Activated CD4-positive, alpha-beta T cell treated with anti-CD3 and anti-CD28 coated beads, Interleukin-10, Interleukin-2, amounts not matched to agents 100 ng/mL and 50 ng/mL, durations not matched to agents 16 hours and 8 hours (primary cell): Measurements from ENCODE around the gene OCEL1.

ENCODE experiments used
- DNase-seq: peaks from one replicate; pipeline ENCODE4 v3.0.0-alpha.2; 2020

Gene OCEL1

DNA sequence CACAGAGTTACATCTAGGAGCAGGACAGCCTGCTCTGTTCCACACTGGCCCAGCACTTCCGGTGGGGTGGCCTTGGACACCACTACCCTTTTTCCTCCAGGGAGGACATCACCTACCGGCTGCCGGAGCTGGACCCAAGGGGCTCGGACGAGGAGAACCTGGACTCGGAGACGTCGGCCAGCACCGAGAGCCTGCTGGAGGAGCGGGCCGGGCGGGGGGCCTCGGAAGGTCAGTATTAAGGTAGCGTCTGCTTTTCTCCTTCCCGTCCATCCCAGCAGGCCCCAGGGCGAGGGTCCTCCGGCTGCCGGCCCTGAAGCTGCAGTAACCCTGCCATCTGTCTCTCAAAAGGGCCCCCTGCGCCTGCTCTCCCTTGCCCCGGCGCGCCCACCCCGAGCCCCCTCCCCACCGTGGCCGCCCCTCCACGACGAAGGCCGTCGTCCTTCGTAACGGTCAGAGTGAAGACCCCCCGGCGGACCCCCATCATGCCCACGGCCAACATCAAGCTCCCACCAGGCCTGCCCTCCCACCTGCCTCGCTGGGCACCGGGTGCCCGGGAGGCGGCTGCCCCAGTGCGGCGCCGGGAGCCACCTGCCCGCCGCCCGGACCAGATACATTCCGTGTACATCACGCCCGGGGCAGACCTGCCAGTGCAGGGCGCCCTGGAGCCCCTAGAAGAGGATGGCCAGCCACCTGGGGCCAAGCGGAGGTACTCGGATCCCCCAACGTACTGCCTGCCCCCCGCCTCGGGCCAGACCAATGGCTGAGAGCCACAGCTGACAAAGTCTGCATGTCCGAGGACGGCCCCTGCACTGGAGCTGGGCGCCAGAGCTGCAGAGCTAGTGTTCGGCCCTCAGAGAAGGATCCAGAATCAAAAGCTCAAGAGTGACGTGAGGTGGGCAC is 14.2 kb upstream of the OCEL1 start:
- DNase-seq = no peak

DNA sequence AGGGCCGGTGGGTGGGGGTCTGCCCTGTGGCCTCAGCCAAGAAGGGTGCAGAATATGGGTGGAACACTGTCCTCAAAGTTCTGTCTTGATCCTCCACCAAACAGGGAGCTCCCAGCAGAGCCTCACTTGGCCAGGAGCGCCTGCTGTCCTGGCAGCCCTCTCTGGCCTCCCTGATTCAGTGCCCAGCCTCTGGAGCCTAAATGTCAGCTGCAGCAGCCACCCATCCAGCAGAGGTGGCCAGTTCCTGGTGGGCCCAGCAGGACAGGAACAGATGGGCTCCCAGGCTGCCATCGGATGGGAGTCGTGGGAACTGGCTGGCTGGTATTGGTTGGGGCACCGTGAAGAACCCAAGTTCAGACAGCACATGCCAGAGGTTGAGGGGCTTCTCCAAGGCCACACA is 12.7 kb upstream of the OCEL1 start:
- DNase-seq = no peak

DNA sequence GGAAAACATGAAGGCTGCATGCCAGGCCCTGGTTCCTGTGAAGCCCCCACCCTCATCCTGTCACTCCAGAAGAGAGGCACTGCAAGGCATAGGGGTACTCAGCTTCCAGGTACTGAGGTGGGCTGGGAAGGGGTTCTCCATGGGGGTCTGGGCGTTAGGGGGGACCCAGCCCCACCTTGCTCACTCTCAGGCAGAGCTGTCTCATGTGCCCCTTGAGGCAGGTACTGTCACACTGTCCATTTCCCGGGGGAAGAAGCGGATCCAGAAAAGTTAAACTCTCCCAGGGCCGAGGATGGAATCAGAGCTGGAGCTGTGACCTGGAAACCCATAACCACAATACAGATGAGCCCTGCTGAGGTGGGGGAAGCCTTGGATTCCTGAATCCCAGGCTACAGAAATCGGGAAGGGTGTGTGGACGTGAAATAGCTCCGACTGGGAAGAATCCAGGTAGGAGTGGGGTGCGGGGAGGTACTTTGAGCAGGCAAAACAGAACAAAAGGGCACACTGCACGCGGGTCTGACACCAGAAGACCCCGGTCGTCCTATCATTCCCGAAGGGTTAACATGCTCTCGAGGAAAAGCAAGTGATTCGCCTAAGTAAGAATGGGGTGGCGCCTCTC is 11.4 kb upstream of the OCEL1 start:
- DNase-seq = no peak

DNA sequence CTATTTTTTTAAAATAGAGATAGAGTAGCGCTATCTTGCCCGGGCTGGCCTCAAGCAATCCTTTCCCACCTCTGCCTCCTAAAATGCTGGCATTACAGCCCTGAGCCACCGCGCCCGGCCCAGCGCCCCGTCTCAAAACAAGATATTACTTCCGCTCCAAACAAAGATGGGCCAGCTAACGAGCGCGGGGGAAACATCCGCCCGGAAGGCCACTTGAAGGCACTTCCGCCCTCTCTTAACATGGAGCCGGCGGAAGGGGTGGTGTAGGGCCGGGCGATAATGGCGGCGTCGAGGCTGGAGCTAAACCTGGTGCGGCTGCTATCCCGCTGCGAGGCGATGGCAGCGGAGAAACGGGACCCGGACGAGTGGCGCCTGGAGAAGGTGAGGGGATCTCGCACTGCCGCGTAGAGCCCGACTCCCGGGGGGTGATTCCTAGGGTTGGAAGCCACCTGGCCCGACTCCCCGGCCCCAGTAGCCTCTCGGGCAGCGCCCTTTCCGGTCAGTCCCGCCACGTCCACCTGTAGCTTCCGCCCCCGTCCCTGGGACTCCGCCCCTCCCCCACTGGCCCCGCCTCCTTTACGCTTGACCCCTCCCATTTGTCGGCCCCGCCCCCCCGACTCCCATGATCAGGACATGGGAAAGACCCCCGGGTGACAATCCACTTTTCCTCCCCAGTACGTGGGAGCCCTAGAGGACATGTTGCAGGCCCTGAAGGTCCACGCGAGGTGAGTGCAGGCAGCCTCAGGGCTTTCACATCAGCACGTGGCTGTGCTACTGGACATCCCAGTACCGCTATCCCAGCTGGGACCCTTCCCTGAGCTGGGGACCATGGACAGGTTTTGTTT is 10.7 kb upstream of the OCEL1 start, which contains the start of gene USE1:
USE1 (plus strand) TSS at position 231 of the 845 bp plus-strand sequence; CDS start at position 280, 49 bp downstream.
- peak; percentile 93 for DNase-seq

DNA sequence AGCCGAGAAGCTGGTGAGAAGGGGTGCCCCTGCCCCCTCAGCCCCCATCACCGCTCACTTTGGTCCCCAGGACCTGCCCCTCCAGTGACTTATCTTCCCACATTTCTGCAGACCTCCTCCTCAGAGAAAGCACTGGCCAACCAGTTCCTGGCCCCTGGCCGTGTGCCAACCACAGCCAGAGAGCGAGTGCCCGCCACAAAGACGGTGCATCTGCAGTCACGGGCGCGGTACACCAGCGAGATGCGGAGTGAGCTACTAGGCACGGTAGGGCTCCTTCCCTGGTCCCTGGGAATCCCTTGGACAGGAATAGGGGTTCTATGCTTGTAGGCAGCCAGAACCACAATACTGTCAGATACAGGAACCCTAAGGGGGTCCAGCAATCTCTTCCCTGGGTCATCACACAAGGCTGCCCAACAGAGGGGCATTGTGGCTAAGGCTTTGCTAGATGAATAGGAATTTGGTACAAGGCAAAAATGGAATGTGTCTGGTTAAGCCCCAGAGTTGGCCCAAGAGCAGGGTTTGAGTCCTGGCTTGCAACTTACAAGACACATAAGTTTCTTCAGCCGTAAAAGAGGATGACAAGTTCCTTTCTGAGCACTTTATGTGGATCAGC is 9.9 kb upstream of the OCEL1 start:
- no peak for DNase-seq

DNA sequence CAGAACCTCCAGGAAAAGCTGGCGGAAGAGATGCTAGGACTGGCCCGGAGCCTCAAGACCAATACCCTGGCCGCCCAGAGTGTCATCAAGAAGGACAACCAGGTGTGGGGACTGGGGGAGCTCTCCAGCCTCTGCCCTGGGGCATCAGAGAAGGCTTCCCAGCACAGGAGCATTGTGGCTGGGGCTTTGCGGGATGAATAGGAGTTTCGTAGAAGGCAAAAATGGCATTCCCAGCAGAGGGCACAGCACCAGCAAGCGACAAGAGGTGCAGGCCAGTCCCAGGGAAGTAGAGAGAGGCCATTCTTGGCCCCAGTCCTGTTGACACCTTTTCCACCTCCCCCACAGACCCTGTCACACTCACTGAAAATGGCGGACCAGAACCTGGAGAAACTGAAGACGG is 6.7 kb upstream of the OCEL1 start:
- DNase-seq = no peak

DNA sequence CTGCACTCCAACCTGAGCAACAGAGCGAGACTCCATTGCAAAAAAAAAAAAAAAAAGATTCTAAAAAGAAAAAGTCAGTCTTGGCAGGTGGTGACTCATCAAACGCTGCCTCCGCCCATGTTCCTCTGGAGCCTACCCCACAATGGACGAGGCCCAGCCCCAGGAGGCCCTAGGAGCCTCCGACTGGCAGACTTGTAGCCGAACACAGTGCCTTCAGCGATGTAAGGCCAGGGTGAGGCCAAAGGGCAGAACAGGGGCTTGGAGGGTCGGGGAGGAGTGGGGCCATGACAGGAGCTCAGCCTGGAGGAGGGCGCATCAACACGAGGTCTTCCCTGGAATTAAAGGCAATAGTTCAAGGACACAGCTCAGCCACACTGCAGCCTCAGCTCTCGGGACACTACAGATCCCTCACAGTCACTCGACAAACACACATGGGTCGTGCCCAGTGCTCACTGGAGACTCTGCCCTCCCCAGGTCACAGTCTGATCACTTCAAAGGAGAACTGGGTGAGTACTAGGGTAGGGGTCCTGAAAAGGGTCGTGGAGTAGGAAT is 5.7 kb upstream of the OCEL1 start:
- DNase-seq = no peak

DNA sequence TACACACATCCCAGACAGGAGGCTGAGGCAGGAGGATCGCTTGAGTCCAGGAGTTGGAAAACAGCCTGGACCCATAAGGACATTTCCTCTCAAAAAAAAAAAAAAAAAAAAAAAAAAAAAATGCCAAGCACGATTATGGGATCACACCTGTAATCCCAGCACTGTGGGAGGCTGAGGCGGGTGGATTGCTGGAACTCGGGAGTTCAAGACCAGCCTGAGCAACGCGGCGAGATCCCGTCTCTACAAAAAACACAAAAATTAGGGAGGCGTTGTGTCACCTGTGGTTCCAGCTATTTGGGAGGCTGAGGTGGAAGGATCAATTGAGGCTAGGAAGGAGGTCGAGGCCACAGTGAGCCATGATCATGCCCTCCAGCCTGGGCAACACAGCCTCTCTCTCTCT is 973 bp upstream of the OCEL1 start:
- no peak for DNase-seq

DNA sequence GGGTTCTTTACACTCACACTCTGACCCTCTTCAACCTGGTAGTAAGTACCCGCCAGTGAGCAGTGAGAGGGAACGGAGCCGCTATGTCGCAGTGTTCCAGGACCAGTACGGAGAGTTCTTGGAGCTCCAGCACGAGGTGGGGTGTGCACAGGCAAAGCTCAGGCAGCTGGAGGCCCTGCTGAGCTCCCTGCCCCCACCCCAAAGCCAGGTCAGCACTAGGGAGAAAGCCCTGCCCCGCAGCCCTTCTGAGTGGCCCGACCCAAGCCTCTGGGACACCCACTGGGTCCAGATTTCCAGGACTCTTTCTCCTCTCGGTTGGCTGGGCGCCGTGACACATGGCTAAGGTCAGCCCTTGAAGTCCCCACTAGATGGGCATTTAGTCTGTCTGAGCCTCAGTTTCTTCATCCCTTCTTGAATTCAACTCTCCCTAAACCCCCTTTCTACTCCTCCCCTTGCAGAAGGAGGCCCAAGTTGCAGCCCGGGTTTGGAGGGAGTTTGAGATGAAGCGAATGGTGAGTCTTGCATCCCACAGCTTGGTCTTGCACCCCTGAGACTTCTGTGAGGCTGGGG is 1.9 kb downstream of the OCEL1 start:
- no peak for DNase-seq

DNA sequence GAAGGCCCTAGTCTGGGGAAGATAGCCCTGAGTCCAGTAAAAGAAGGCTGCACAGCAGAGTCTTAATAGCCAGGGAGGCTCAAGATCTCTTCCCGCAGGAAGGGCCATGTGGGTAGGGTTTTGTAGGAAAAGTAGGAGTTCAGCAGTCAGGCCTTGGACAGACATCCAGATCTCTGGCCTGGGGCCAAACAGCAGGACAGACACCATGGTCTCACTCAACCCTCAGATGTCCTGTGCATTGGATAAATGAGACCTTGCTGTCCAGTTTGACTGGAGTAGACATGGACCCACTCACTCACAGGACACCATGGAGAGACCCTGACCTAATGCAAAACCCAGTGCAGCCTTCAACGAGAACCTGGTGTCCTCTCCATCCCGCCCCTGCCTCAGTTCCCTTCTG is 3.9 kb downstream of the OCEL1 start:
- no peak for DNase-seq

DNA sequence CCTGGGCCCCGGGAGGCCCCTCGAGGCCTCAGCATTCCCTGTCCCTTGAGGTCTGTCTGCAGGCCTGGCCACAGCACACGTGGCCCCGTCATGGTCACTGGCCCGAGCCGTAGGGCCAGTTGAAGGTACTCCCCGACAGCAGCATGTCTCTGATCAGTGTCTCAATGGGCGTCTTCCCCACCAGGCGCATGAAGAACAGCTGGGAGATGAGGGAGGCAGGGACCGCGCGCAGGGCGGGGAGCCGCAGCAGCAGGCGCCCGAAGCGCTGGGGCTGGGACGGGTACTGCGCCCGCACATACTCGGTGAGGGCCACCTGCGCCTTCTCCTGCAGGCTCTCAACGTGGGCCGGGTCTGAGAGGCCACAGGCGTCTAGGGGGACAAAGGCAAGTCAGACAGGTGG is 6.2 kb downstream of the OCEL1 start:
- DNase-seq = no peak

DNA sequence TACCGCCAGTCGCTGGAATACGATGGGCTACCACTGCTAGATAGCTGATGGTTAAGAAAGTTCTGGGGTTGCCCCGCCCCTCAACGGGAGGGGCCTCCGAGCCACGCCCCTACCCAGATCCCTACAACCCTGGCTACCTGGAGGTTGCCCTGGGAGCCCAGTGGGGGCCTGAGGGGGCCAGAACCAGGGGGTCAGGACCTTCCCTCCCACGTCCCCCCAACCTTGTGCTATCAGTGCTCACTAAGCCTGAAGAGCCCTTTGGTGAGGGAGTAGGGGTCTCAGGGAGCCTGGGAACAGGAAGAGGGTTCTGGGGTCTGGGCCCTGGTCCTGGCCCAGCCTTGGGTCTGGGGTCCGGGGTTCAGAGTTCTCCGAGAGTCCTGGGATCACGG is 8.9 kb downstream of the OCEL1 start:
- DNase-seq = peak; percentile 76

DNA sequence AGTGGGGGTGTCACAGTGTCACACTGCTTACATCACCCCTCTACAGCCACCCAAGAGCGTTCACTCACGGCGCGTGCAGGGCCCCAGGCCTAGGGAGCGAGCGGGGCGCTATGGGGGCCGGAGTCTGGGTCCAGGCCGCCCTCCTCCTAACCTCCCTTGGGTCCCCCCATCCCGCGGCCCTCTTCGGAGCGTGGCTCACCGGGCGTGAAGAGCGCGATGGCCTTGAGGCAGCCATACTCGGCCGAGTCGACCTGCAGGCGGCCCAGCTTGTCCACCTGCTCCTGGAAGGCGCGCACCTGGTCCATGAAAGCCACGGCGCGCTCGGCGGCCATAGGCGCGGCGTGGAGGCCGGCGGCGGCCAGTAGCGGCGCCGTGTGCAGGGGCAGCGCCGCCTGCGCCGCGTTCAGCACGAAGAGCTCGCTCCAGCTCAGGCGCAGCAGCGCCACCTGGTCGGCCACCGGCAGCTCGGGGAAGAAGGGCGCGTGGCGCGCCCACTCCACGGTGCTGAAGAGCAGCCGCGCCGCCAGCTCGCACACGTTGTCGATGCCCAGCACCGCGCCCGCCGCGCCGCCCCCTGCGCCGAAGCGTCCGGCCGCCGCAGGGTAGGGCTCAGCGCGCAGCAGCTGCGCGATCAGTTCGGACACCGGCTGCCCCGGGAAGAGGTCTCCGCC is 9.4 kb downstream of the OCEL1 start:
- DNase-seq = peak; percentile 79

DNA sequence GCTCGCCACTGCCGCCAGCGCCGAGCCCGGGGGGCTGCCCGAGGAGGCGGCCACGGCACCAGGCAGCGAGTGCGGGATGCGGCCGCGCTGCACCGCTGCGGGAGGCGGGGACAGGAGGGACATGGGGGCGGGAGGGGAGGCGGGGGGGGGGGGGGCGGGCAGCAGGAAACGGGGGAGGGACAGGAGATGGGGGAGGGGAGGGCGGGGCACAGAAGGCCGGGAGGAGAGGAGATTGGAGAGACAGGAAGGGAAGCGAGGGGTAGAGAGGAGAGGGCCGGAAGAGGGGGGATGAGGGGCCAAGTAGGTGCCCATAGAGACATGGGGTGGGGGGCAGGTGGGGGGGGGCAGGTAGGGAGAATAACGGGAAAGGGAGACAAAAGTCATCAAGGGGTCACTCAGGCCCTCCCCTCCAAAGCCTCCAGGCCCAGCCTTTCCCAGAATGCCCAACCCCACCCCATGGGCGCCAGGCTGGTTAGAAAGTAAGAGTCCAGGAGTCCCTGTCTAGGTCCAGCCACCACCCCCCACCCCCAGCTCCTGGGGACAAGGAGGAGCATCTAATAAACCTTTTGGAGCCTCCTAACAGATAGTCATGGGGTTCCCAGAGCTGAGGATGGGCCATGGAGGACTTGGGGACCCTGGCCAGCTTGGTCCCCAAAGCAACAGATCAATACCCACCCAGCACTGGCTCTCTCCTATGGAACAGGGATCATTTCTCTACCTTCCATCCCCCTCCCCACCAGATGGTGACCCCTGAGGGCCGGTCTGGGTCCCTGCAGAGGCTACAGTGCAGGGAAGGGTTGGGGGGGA is 10.1 kb downstream of the OCEL1 start:
- peak; percentile 52 for DNase-seq

DNA sequence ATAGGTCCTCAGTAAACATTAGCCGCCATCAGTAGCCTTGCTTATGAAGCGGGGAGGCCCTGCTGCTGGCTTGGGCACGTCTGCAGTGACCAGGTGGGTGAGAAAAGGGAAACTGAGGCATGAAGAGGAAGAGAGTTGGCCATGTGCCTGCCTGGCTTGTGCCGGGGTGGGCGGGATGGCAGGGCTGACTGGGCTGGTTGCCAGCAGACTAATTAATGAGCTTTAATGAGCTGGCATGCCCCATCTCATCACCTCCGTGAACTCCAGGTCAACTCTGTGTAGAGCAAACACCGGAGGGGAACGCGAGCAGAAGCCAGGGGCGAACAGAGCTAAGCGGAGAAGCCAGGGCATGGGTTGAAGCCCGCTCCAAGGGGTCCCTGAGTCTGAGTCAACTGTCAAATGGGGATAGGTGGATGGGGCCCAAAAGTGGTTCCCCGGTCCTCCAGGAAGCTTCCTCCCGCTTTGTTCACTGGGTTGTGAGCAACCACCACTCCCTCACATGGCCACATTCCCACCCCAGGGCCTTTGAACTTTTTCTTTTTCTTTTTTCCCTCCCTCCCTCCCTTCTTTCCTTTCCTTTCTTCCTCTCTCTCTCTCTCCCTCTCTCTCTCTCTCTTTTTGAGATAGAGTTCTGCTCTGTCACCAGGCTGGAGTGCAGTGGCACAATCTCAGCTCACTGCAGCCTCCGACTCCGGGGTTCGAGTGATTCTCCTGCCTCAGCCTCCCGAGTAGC is 11.0 kb downstream of the OCEL1 start:
- DNase-seq = no peak

DNA sequence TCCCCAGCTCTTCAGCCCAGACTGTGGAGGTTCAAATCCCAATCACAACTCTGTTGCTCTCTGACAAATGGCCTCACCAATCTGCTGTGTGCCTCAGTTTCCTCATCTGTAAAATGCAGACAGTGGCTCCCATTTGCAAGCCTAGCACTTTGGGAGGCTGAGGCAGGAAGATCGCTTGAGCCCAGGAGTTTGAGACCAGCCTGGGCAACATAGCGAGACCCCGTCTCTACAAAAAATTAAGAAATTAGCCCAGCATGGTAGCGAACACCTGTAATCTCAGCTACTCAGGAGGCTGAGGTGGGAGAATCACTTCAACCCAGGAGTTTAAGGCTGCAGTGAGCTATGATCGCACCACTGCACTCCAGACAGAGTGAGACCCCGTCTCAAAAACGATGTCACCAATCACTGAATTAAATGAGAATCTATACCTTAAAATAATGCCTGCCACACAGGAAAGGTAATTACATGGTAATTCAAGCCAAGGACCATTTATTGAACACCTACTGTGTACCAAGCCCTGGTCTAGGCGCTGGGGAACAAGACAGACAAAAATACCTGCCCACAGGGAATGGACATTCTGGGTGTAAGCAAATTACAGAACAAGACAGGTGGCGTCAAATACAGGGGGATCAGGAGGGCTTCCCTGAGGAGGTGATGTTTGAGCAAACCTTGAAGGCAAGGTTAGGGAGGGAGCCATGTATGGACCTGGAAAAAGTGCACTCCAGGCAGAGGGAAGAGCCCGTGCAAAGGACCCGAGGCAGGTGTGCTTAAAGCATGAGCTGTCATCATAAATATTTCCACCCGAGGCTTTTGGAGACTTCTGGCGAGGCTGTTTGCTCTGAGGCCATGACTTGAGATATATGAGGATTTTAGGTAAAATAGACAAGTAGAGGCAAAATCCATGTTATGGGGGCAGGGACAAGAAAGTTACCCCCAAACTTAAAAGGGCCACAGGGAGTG is 12.0 kb downstream of the OCEL1 start:
- no peak for DNase-seq

DNA sequence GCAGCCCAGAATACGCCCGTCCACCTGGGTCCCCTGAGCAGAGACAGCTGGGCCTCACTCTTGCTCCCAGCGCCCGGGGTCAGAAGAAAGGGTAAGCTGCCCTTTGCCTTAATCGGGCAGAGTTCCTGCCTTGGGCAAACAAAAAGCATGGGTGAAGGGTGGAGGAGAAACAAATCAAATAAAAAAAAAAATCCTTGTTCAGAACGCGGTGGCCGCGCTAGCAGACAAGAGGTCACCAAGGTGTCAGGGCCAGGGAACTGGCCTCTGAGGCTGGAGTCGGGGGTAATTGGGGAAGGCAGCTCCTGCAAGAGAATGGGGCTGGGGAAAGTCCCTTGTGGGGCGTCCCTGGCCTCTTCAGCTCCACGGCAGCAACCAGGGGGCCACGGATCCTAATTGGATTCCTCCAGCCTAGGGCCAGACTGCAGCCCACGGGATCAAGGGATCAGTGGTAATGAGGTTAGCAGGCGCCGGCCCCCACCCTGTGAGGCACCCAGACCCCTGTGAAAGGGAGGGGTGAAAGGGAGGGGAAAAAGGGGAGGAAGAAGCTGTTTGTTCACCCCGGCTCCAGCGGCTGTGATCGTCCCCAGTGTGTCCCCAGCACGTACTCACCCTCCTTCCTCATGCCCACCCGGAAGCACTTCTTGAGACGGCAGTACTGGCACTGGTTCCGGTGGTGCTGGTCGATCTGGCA is 14.2 kb downstream of the OCEL1 start:
- no peak for DNase-seq

DNA sequence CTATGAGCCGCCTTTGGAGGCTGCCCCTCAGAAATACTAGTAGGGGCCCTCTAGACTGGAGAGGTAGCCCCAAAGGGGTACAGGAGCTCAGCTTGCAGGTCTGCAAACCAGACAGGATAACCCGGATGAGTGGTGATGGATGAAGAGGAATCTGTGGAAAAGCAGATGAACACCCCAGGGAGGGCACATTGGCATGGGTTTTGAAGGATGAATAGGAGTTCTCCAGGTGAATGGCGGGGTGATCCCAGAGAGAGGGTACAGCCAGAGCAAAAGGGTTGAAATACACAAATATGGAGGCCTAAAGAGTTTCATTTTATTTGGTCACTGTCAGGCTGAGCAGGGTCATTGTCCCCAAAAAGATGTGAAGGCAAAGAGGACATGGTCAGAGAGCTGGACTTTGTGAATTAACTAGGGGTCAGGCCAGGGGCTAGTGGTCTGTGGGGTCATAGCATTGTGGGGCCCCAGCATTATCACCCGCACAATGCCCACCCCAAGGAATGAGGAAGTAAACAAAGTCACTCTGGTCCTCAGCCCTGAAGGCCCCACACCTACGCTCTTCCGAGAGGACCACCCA is 14.9 kb downstream of the OCEL1 start:
- no peak for DNase-seq
